Measurements from ENCODE around the gene TOM1. TPM values are rescaled to one million over a fixed set of nuclear protein-coding genes. Genes with fewer than 3 reads are reported as not detected.
A peak's percentile ranks its signal among the peaks of the same experiment; 100 is the strongest.
"Not testable (repeated sequence)": the region's sequence is repeated elsewhere in the genome, so short reads cannot be mapped to it uniquely, and the experiment has no call there.

Gene TOM1
- polyA plus RNA-seq, 2 donors: 86.4 to 88.0 TPM

DNA sequence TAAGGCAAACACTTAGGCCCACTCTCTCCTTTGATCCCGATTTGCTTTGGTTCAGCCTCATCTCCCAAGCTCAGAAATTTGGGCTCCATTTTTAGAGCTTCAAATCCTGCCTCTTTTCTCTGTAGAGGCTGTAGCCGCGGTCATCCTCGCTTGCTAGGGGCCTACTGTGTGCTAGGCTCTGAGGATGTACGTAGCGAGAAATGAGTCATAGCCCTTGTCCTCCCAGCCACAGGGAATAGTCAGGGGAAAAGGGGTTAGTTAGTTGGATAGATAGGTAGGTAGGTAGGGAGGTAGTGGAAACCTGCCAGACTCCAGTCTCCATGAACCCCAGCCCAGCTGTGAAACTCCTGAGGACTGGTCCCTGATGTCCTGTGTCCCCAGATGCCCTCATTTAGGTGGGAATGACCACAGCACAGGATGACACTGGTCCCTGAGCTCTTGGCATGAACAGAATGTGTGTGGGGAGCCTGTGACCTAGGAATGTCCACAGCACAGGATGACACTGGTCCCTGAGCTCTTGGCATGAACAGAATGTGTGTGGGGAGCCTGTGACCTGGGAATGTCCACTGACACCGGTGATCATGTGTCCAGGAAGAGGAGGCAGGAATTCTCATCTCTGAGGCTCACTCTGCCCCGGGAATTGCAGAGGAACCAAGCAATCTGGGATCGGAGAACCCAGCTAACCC is 59.8 kb downstream of the TOM1 start:
- Histone ChIP-seq H3K9me3 (ENCODE audit: control insufficient read depth in 2 of 2, insufficient read depth in 1 of 2, low read depth in 1 of 2, low read length in 1 of 2) (no peaks in the 10 kb centered on the region), H3K36me3 (ENCODE audit: control insufficient read depth in 2 of 2, insufficient read depth in 2 of 2, low read length in 1 of 2) (no peaks in the 10 kb centered on the region), H3K4me3 (ENCODE audit: low read depth in 1 of 2, low read length in 2 of 2) (no peak overlapping the region), H3K27me3 (ENCODE audit: control insufficient read depth in 1 of 2, insufficient read depth in 2 of 2, low read length in 2 of 2) (no peaks in the 10 kb centered on the region), H3K27ac (ENCODE audit: low read depth in 2 of 2, low read length in 1 of 2) (no peak overlapping the region), H3K4me1 (ENCODE audit: control insufficient read depth in 2 of 2, insufficient read depth in 2 of 2, low read length in 1 of 2) (no peaks in the 10 kb centered on the region)
- WGBS, 2 donors: 88 to 90% methylated on average over 9 of the region's 9 CpGs

GRCh38 chr22:35361001-35361558 is 61.4 kb downstream of the TOM1 start:
- H3K4me1 ChIP-seq (ENCODE audit: control insufficient read depth in 2 of 2, insufficient read depth in 2 of 2, low read length in 1 of 2): no peaks in the 10 kb centered on the region
- no peaks in the 10 kb centered on the region for H3K36me3 ChIP-seq (ENCODE audit: control insufficient read depth in 2 of 2, insufficient read depth in 2 of 2, low read length in 1 of 2)
- no peak overlapping the region for H3K27ac ChIP-seq (ENCODE audit: low read depth in 2 of 2, low read length in 1 of 2)
- no peaks in the 10 kb centered on the region for H3K27me3 ChIP-seq (ENCODE audit: control insufficient read depth in 1 of 2, insufficient read depth in 2 of 2, low read length in 2 of 2)
- no peaks in the 10 kb centered on the region for H3K9me3 ChIP-seq (ENCODE audit: control insufficient read depth in 2 of 2, insufficient read depth in 1 of 2, low read depth in 1 of 2, low read length in 1 of 2)
- H3K4me3 ChIP-seq (ENCODE audit: low read depth in 1 of 2, low read length in 2 of 2): no peak overlapping the region
- 49 to 57% methylated on average over 6 of the region's 6 CpGs for WGBS, 2 donors

GRCh38 chr22:35363566-35364086 is 63.9 kb downstream of the TOM1 start:
- no peaks in the 10 kb centered on the region for H3K36me3 ChIP-seq (ENCODE audit: control insufficient read depth in 2 of 2, insufficient read depth in 2 of 2, low read length in 1 of 2)
- no peak overlapping the region for H3K27ac ChIP-seq (ENCODE audit: low read depth in 2 of 2, low read length in 1 of 2)
- WGBS, 2 donors: 80 to 88% methylated on average over 11 of the region's 11 CpGs
- no peaks in the 10 kb centered on the region for H3K27me3 ChIP-seq (ENCODE audit: control insufficient read depth in 1 of 2, insufficient read depth in 2 of 2, low read length in 2 of 2)
- H3K4me3 ChIP-seq (ENCODE audit: low read depth in 1 of 2, low read length in 2 of 2): no peak overlapping the region
- H3K9me3 ChIP-seq (ENCODE audit: control insufficient read depth in 2 of 2, insufficient read depth in 1 of 2, low read depth in 1 of 2, low read length in 1 of 2): no peaks in the 10 kb centered on the region
- no peaks in the 10 kb centered on the region for H3K4me1 ChIP-seq (ENCODE audit: control insufficient read depth in 2 of 2, insufficient read depth in 2 of 2, low read length in 1 of 2)

- H3K9me3 ChIP-seq (ENCODE audit: control insufficient read depth in 2 of 2, insufficient read depth in 1 of 2, low read depth in 1 of 2, low read length in 1 of 2); H3K27me3 ChIP-seq (ENCODE audit: control insufficient read depth in 1 of 2, insufficient read depth in 2 of 2, low read length in 2 of 2); H3K36me3 ChIP-seq (ENCODE audit: control insufficient read depth in 2 of 2, insufficient read depth in 2 of 2, low read length in 1 of 2); H3K4me1 ChIP-seq (ENCODE audit: control insufficient read depth in 2 of 2, insufficient read depth in 2 of 2, low read length in 1 of 2); H3K4me3 ChIP-seq (ENCODE audit: low read depth in 1 of 2, low read length in 2 of 2); H3K27ac ChIP-seq (ENCODE audit: low read depth in 2 of 2, low read length in 1 of 2): not testable (repeated sequence)
- 63 to 72% methylated on average over 7 of the region's 7 CpGs for WGBS, 2 donors
Observed at GRCh38 chr22:35364230-35364629, 64.5 kb downstream of the TOM1 start.

DNA sequence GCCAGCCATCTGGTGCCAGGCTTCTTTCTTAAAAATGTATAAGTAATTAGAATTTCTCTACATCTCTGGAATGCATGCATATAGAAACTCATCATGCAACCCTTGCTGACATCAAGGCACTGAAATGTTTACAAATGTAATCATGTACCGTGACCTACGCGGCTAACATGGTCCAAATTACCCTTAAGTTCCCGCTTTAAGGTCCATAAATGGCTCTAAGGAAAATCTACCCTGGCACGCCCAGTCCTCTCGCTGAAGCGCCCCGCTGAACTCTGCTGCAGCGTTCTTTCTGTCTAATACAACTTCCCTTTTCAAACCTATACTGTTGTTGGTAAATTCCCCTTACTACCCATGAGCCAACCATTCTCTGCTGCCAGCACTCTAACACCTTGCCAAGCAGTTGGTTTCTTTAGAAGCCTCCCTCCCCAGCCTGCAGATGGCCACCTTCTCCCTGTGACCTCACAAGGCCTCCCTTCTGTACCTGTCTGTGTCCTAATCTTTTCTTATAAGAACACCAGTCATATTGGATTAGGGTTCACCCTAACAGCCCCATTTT is 67.7 kb downstream of the TOM1 start:
- peaks cover 0 to 3% of the 10 kb centered on the region in 2 donors for H3K4me1 ChIP-seq (ENCODE audit: control insufficient read depth in 2 of 2, insufficient read depth in 2 of 2, low read length in 1 of 2)
- no peak overlapping the region for H3K4me3 ChIP-seq (ENCODE audit: low read depth in 1 of 2, low read length in 2 of 2)
- WGBS, 2 donors: 34 to 35% methylated on average over 9 of the region's 9 CpGs
- H3K27ac ChIP-seq (ENCODE audit: low read depth in 2 of 2, low read length in 1 of 2): peak overlapping the region in 1 of 2 donors; percentile 42
- H3K36me3 ChIP-seq (ENCODE audit: control insufficient read depth in 2 of 2, insufficient read depth in 2 of 2, low read length in 1 of 2): no peaks in the 10 kb centered on the region
- H3K9me3 ChIP-seq (ENCODE audit: control insufficient read depth in 2 of 2, insufficient read depth in 1 of 2, low read depth in 1 of 2, low read length in 1 of 2): no peaks in the 10 kb centered on the region
- H3K27me3 ChIP-seq (ENCODE audit: control insufficient read depth in 1 of 2, insufficient read depth in 2 of 2, low read length in 2 of 2): no peaks in the 10 kb centered on the region

DNA sequence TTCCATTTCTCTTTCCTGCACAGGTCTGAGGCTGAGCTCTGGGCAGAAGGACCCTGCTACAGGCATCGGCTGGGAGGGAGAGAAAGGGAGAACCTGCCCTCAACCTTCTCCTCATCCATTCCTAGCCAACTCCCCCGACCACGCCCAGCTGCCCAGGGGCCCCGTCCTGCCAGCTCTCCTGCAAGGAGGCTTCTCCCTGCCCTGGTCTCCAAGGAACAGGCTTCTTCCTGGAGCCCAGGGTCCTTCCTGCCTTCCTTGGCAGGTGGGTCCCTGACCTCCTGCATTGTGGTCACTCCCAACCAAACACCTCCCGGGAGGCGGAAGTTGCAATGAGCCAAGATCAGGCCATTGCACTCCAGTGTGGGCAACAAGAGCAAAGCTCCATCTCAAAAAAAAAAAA is 68.7 kb downstream of the TOM1 start:
- no peak overlapping the region for H3K4me3 ChIP-seq (ENCODE audit: low read depth in 1 of 2, low read length in 2 of 2)
- no peaks in the 10 kb centered on the region for H3K27me3 ChIP-seq (ENCODE audit: control insufficient read depth in 1 of 2, insufficient read depth in 2 of 2, low read length in 2 of 2)
- H3K36me3 ChIP-seq (ENCODE audit: control insufficient read depth in 2 of 2, insufficient read depth in 2 of 2, low read length in 1 of 2): no peaks in the 10 kb centered on the region
- H3K27ac ChIP-seq (ENCODE audit: low read depth in 2 of 2, low read length in 1 of 2): no peak overlapping the region
- no peaks in the 10 kb centered on the region for H3K9me3 ChIP-seq (ENCODE audit: control insufficient read depth in 2 of 2, insufficient read depth in 1 of 2, low read depth in 1 of 2, low read length in 1 of 2)
- 76 to 83% methylated on average over 6 of the region's 6 CpGs for WGBS, 2 donors
- peaks cover 0 to 3% of the 10 kb centered on the region in 2 donors for H3K4me1 ChIP-seq (ENCODE audit: control insufficient read depth in 2 of 2, insufficient read depth in 2 of 2, low read length in 1 of 2)

- H3K4me1 ChIP-seq (ENCODE audit: control insufficient read depth in 2 of 2, insufficient read depth in 2 of 2, low read length in 1 of 2): peaks cover 0 to 3% of the 10 kb centered on the region in 2 donors
- no peak overlapping the region for H3K27ac ChIP-seq (ENCODE audit: low read depth in 2 of 2, low read length in 1 of 2)
Observed at GRCh38 chr22:35369996-35370395, 70.3 kb downstream of the TOM1 start.

DNA sequence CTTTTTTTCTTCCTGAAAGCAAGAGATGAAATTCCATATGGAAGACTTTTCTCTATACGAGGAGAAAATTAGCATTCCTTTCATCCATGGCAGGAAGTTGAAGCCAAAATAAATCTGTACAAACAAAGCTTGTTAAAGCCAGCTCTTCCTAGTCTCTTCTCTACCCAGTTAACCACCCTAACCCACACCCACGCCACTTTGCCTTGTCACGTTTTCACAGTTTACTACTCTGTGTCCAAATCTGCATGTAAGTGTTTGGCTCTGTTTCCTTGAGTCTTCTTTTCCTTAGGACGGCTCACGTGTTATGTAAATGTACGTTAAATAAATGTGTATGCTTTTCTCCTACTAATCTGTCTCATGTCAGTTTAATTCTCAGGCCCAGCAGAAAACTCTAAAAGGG is 74.1 kb downstream of the TOM1 start:
- H3K9me3 ChIP-seq (ENCODE audit: control insufficient read depth in 2 of 2, insufficient read depth in 1 of 2, low read depth in 1 of 2, low read length in 1 of 2): no peaks in the 10 kb centered on the region
- no peaks in the 10 kb centered on the region for H3K36me3 ChIP-seq (ENCODE audit: control insufficient read depth in 2 of 2, insufficient read depth in 2 of 2, low read length in 1 of 2)
- H3K27me3 ChIP-seq (ENCODE audit: control insufficient read depth in 1 of 2, insufficient read depth in 2 of 2, low read length in 2 of 2): no peaks in the 10 kb centered on the region
- peaks cover 0 to 8% of the 10 kb centered on the region in 2 donors for H3K4me1 ChIP-seq (ENCODE audit: control insufficient read depth in 2 of 2, insufficient read depth in 2 of 2, low read length in 1 of 2)
- no peak overlapping the region for H3K27ac ChIP-seq (ENCODE audit: low read depth in 2 of 2, low read length in 1 of 2)
- no peak overlapping the region for H3K4me3 ChIP-seq (ENCODE audit: low read depth in 1 of 2, low read length in 2 of 2)
- WGBS, 2 donors: 51 to 70% methylated on average over 6 of the region's 6 CpGs

More at GRCh38 chr22:35369996-35370395, 70.3 kb downstream of the TOM1 start:
- WGBS, 2 donors: 61 to 62% methylated on average over 2 of the region's 2 CpGs
- H3K4me3 ChIP-seq (ENCODE audit: low read depth in 1 of 2, low read length in 2 of 2): no peak overlapping the region
- no peaks in the 10 kb centered on the region for H3K9me3 ChIP-seq (ENCODE audit: control insufficient read depth in 2 of 2, insufficient read depth in 1 of 2, low read depth in 1 of 2, low read length in 1 of 2)
- H3K36me3 ChIP-seq (ENCODE audit: control insufficient read depth in 2 of 2, insufficient read depth in 2 of 2, low read length in 1 of 2): no peaks in the 10 kb centered on the region
- H3K27me3 ChIP-seq (ENCODE audit: control insufficient read depth in 1 of 2, insufficient read depth in 2 of 2, low read length in 2 of 2): no peaks in the 10 kb centered on the region

GRCh38 chr22:35375031-35375430 is 75.3 kb downstream of the TOM1 start:
- peaks cover 0 to 8% of the 10 kb centered on the region in 2 donors for H3K4me1 ChIP-seq (ENCODE audit: control insufficient read depth in 2 of 2, insufficient read depth in 2 of 2, low read length in 1 of 2)
- 88 to 89% methylated on average over 3 of the region's 3 CpGs for WGBS, 2 donors
- H3K27ac ChIP-seq (ENCODE audit: low read depth in 2 of 2, low read length in 1 of 2): no peak overlapping the region
- H3K9me3 ChIP-seq (ENCODE audit: control insufficient read depth in 2 of 2, insufficient read depth in 1 of 2, low read depth in 1 of 2, low read length in 1 of 2): no peaks in the 10 kb centered on the region
- H3K4me3 ChIP-seq (ENCODE audit: low read depth in 1 of 2, low read length in 2 of 2): no peak overlapping the region
- no peaks in the 10 kb centered on the region for H3K36me3 ChIP-seq (ENCODE audit: control insufficient read depth in 2 of 2, insufficient read depth in 2 of 2, low read length in 1 of 2)
- no peaks in the 10 kb centered on the region for H3K27me3 ChIP-seq (ENCODE audit: control insufficient read depth in 1 of 2, insufficient read depth in 2 of 2, low read length in 2 of 2)
